IPS DF 4.7 (cell line): ENCODE results near the gene BUB1B.

ENCODE experiments used
- DNase-seq: peaks from one replicate; pipeline ENCODE4 v3.0.0-alpha.2; 2013; ENCODE audit warnings: low spot score; ENCODE audit errors: extremely low read depth

Gene BUB1B

DNA sequence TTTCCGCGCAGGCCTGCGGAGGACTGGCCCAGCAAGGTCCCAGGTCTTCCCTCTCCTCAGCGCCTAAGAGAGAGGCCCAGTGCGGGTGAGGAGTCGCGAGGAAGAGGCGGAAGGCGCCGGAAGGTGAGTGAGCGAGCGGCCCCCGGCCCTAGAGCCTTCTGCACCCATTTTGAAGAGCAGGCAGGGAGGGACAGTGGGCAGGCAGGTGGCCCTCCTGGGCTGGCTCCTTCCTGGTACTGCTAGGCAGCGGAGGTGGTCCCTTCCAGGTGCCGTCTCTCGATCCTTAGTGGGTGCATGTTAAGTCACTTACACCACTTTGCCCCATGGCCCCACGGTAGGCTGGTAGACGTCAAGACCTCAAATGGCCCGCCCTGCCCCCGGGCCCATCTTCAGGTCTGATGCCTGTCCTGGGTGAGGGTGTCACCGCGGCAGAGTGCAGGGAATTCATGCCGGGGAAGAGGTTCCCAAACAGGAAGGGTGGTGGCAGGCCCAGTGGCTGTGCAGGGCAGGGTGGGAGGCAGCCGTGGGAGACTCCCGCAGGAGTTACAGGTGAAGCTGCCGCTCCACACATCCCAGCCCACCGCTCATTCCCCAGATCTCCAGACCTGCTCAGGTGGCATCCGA is 92.4 kb downstream of the BUB1B start:
- no peak for DNase-seq

DNA sequence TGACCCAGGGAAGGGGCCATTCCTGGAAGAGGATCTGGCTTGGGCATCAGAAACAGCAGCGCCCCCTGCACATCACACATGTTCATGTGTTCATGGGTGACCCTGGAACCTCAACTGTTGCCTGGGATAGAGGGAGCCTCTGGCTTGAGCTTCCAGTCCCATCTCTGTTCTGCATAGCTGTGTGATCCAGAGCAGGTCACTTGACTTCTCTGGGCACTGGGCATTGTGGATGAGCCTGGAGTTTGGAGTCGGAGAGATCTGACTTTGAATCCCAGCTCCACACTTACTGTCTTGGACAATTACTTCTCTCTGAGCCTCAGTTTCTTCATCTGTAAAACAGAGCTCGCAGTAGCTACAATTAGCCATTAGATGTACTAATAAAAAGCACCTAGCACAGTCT is 93.6 kb downstream of the BUB1B start:
- no peak for DNase-seq

DNA sequence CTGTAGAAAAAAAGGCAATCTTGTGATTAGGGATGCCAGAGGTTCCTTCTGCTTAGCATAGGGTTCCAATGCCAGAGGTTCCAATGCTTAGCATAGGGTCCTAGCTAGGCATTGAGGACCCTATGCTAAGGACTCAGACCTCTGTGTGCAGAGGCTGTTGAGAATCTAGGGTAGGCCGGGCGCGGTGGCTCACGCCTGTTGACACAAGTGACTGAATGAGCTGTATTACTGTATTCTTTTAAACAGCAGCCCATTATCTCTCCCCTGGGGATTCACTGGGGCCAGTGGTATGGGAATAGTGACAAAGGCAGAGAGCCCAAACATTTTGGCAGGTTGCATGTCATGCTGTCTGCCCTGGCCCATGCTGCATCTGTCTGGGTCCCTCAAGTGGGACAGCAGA is 94.2 kb downstream of the BUB1B start:
- DNase-seq, result no peak

DNA sequence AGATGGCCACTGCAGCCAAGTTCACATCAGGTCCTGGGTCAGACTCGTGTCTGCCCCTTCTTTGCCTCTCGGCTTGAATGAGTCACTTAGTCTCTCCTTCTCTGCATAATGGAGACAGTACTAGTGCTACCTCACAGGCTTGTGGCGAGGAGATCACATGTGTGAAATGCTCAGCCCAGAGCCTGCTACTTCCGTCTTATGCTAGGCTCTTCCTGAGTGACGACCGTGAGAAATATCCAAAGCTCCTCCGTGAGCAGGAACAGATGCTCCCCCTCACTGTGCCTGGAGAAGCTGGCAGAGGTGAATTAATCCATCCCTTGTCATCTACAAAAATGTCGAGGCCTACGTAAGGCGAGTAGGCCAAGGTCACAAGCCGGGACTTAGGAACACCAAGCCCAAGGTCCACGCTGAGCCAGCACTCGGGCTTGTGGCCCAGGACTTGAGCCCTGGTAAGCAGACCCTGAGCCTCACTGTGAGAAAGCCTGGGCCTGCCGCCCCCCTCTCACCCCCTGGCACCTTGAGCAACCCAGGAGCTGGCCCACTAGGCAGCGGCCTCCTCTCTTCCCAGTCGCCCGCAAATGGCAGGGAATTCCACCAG is 95.9 kb downstream of the BUB1B start:
- no peak for DNase-seq

DNA sequence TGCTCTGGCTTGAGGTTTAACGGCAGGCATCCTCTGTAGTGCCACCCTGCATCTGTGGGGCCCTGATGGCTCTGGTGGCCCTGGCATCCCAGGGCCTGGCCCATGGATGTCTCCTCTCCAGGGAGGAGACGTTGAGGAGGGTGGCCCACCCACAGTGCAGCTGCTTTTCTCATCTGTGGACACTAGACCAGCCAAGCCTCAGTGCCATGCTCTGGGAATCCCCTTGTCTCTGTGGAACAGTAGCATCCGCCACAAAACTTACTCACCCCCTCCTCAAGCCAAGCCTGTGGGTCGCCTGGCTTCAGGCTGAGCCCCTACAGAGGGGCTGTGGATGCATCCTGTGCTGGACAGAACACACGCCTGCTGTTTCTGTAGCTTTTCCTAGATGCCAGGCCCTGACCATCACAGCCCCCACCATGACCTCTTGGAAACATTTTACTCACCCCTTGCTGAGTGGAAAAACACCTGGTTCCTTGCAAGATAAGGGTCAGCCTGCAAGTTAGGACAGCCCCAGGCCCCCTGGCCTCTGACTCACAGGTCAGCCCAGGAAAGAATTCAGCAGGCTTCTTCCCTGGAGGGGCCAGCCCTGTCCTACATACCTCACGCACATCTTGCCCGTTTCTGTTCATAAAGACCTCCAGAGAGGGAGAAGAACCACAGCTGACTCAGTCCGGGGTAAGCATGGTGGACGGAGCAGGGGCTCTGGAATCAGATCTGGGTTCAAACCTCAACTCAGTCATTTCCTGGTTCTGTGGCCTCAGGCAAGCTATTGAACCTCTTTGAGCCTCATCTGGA is 97.0 kb downstream of the BUB1B start:
- no peak for DNase-seq

DNA sequence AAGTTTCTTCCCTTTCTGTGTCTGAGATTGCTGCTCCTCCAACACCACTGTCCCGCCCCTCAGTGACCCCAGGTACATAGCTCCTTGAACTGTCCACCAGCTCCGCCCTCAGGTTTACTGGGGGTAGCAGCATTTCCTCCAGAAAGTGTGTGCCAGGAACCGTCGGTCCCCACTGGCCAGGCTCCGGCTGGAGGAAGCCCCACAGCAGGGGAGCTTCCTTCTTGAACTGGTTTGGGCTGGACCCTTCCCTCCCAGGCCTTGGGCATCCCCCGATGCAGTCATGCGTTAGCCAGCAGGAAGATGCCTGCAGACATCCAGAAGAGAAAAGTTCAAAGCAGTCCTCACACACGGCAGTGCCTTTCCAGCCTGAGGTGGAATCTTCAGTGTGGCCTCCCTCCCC is 97.7 kb downstream of the BUB1B start:
- no peak for DNase-seq

DNA sequence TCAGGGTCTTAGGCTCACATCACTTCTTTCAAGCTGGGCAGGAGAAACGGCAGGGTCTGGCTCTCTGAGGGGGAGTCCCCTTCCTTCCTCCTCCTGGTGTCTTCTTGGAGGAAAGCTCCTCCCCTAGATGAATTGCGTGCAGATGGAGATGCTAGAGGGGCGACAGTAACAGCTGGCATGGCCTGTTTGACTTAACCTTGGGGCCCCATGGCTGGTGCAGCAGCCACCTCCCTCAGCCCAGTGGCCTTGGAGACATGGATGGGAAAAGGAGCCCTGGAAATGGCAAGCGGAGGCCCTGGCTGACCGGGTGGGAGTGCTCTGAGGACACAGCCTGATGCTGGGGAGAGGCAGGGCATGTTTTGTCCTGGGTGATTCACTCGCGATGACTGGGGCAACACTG is 98.2 kb downstream of the BUB1B start:
- DNase-seq, result no peak

DNA sequence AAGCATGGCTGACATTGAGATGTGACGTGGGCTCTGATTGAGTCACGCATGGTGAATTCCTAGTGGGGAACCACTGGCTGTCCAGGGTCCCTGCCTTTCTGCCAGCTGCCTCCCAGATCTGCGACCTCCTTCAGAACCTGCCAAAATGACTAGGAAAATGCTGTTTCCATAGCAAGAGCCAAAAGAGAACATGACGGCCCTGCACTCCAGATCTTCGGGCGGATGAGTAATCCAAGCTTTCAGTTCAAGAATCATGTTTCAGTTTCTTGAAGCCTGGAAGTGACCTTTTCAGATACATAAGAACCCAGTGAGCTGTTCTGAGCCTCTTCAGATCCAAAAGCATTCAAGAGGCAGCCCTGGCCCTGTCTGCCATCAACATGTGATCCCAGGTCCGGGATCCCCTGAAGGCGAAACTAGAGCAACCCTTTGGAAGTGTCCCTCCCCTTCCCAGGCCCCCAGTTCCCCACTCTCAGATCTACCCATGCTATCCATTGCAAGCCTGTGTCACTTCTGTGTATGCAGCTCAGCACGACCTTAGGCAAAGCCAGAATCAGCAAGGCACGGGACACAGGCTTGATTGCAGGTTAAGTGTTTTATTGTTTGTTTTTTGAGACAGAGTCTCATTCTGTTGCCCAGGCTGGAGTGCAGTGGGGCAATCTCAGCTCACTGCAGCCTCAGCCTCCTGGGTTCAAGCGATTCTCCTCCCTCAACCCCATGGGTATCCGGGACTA is 102.3 kb downstream of the BUB1B start:
- DNase-seq, result no peak

DNA sequence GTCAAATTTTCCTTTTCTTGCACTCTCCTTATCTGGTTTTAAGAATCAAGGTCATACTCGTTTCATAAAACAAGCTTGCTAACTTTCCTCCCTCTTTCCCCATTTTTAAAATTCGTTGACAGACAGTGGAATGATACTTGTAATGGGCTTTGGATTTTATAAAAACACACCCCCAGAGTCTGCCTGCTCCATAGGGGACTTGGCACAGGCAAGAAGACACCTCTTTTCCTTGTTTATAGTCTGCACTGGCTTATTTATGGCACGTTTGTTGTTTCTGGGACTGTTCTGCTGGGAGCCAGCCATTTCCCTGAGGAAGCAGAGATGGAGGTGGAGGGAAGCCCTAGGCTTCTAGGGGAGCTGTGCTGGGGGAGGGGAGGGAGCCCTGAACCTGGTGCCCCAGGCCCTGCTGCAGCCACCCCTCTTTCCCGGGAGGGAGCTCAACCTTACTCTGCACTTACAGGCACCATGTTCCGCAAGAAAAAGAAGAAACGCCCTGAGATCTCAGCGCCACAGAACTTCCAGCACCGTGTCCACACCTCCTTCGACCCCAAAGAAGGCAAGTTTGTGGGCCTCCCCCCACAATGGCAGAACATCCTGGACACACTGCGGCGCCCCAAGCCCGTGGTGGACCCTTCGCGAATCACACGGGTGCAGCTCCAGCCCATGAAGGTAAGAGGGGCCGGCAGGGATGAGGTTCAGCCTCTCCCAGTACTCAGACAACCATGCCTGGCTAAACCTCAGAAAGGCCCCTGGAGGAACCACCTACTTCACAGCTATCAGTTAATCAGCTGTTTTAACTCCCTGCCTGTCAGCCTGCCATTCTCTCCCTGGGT is 103.7 kb downstream of the BUB1B start:
- DNase-seq, result no peak

DNA sequence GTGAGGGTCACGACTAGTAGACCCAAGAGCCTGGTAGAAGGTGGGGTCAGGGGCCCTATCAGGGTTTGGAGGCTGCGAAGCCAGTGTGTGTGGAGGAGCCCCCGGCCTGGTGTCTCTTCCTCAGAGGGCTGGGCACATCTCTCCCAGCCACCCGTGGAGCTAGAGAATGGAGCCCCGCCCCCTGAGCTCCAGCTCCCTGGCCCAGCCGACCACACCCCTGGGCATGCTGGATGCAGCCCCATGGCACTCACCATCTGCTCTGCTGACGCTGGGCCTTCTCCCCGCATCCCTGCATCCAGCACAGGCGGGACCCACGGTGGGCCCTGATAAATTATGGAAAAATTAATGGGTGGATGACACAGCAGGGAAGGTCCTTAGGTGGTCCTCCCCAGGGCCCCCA is 104.5 kb downstream of the BUB1B start:
- no peak for DNase-seq

DNA sequence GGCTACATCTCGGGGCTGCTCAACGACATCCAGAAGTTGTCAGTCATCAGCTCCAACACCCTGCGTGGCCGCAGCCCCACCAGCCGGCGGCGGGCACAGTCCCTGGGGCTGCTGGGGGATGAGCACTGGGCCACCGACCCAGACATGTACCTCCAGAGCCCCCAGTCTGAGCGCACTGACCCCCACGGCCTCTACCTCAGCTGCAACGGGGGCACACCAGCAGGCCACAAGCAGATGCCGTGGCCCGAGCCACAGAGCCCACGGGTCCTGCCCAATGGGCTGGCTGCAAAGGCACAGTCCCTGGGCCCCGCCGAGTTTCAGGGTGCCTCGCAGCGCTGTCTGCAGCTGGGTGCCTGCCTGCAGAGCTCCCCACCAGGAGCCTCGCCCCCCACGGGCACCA is 105.0 kb downstream of the BUB1B start:
- no peak for DNase-seq

DNA sequence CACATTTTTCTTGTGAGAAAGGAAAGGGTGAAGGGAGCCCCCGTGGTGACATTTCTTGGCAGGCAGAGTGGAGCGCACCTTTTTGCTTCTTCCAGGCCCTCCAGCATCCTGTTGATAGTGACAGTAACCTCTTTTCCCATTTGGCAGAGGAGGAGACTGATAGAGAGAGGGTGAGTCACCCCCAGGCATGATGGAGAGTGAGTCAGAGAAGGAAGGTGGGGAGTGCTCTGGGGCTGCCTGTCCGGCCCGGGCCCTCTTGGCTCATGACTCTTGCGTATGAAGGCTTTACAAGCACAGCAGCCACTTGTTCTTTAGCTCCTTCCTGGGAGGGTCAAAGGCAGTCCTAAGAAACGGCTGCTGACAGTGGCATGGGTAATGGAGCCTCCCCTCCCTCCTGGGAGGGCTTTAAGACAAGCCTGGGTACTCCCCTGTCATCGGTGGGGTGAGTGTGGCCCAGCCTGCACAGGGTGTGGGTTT is 106.0 kb downstream of the BUB1B start:
- no peak for DNase-seq

DNA sequence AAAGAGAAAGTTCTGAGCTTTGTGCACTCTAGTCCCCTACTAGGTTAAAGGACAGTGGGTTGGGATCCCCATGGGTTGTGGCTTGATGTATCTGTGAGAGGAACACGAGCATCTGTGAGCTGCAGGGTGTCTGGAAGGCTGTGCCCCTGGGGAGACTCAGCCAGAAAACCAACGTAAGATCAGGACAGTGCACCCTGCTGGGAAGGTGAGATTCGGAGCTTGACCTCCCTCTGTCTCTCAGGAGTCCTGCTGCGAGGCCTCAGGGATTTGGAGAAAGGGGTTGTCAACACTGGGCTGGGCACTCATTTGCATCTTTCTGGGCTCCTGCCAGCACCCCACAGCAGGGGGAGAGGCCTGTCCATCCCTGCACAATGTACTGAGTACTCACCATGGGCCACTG is 106.8 kb downstream of the BUB1B start:
- no peak for DNase-seq

DNA sequence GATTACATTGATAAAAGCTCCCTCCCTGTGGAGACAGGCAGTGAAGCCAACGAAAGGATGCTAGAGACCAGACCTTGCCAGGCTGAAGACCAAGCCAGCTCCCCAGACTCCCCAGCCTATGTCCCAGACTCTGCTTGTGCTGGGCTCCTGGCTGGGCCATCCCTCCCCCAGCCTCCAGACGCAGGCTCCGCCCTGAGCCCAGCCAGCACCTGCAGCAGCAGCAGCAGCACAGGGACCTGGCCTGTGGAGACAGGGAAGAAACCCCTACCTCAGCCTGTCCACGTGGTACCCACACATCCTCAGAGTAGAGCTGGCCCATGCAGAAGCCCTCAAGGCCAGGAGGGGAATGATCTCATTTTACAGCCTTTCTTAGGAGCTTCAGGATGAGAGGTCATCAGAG is 108.7 kb downstream of the BUB1B start:
- no peak for DNase-seq

DNA sequence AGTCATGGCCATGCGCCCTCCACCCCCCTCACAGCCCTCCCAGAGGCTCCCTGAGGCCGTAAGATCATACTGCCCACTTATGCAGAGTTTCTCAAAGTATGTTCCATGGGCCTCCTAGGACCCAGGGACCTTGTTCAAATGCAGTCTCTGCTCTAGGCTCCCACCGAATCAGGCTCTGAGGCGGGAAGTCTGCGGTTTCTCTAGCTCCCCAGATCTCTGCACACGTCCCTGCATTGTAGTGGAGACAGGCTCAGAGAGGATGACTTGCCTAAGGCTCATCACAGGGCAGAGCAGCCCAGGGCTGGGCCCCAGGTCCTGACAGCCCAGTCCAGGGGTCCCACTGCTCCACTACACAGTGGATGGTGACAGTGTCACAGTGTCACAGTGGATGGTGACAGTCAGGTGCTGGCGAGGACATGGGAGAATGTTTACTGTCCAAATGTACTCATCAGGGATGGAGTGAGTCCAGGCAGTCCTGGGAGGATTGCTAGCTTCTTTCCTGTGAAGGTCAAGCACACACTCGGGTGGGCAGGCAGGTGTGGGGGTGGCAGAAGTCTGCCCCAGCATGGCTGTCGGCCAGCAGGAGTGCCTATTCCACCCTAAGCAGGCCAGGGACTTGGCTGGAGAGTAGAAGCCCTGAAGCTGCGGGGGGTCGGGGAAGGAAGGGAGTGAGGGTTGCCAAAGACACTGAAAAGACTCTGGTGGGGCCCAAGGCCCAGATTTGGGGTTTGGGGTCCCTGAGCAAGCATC is 109.6 kb downstream of the BUB1B start:
- DNase-seq, result no peak
